NCI-H187 (cell line): ENCODE data around the gene ZSWIM8.
"Not testable (repeated sequence)": the region's sequence is repeated elsewhere in the genome, so short reads cannot be mapped to it uniquely, and the experiment has no call there.

Experiments used
- DNase-seq, 2 experiments: peaks; one replicate each; lab custom pipeline; 2025; lab: John Stamatoyannopoulos, UW

ZSWIM8 gene

GRCh38 chr10:73796035-73796434, 10.6 kb downstream of the ZSWIM8 start:
- not testable (repeated sequence) for DNase-seq

DNA sequence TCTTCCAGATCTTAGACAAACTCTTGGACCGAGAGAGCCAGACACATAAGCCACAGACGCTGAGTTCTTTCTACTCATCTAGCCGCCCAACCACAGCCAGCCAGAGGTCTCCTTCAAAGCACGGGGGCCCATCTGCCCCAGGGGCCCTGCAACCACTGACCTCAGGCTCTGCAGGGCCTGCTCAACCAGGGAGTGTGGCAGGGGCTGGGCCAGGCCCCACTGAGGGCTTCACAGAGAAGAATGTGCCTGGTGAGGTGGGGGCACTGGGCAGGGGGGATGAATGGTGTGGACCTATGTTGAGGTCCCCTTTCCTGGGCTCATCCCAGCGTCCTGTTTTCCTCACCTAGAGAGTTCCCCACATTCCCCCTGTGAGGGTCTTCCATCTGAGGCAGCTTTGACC, 11.4 kb downstream of the ZSWIM8 start:
- DNase-seq: no peak

- no peak for DNase-seq
Observed at GRCh38 chr10:73797324-73798025, 12.1 kb downstream of the ZSWIM8 start.

GRCh38 chr10:73798087-73798486, 12.7 kb downstream of the ZSWIM8 start:
- DNase-seq: no peak

- no peak for DNase-seq
Observed at GRCh38 chr10:73798927-73799560, 13.6 kb downstream of the ZSWIM8 start.

DNA sequence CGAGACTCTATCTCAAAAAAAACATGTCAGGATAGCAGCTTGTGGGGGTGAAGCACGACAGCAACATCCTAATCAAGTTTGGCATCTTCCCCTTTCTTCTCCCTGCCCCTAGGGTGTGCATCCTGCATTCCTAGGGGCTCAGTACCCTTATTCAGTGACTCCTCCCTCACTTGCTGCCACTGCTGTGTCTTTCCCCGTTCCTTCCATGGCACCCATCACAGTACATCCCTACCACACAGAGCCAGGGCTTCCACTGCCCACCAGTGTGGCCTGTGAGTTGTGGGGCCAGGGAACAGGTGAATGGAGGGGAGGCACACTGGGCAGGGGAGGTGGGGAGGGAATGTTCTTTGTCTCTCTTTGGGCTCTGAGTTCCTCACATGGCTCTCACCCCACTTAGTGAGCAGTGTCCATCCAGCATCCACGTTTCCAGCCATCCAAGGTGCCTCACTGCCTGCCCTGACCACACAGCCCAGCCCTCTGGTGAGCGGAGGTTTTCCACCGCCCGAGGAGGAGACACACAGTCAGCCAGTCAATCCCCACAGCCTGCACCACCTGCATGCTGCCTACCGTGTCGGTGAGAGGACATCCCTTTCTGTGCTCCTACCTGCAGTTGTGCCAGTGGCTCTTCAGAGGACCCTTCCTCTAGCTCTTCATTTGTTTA, 14.6 kb downstream of the ZSWIM8 start:
- DNase-seq: no peak

DNA sequence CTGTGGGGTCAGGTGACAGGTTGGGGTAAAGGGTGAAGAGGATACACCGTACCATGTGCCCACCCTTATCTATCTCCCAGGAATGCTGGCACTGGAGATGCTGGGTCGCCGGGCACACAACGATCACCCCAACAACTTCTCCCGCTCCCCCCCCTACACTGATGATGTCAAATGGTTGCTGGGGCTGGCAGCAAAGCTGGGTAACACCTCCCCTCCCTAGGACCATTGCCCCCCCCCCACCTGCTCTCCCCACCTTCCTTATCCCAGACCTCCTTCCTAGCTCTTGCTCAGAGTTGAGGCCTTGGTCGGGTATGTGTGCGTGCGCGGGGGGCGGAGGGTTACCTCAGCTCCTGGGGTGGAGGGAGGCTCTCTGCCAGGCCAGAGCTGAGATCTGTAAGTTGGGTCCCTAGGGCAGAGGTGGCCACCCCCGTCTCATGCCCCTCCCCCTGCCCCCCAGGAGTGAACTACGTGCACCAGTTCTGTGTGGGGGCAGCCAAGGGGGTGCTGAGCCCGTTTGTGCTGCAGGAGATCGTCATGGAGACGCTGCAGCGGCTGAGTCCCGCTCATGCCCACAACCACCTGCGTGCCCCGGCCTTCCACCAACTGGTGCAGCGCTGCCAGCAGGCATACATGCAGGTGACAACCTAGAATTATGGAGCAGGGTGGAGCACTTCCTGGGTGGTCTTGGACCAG, 15.3 kb downstream of the ZSWIM8 start:
- DNase-seq: no peak

GRCh38 chr10:73801253-73801590, 15.8 kb downstream of the ZSWIM8 start:
- DNase-seq: no peak

DNA sequence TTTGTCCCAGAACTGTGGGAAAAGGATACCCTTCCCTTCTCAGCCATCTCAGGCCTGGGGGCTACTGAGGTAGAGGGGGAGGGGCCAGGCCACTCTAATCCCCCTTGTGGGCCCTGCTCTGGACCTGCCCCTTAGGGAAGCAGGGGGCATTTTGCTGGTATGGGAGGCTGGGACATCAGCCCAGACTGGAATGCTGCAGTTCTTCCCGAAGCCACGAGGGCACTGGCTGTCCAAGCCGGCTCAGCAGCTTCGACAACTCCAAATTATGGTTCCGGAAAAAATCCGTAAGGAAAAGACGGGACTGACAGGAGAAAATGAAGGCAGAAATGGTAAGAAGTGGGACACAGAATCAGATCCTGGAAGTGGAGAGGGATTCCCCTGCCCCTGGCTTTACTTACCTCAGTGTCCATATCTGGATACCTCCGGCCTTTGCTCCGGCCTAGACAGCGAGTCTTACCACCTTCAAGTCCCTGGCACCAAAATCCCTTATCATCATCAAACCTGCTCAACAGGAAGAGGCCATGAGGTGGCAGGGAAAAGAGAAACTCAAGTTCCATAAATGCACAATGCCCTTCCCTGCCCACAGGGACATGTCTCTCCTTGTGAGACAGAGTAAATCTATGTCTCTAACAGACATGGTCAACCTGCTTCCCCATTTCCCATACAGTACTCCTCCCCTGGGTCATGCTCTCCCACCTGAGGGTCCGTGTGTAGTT, 17.0 kb downstream of the ZSWIM8 start:
- no peak for DNase-seq

DNA sequence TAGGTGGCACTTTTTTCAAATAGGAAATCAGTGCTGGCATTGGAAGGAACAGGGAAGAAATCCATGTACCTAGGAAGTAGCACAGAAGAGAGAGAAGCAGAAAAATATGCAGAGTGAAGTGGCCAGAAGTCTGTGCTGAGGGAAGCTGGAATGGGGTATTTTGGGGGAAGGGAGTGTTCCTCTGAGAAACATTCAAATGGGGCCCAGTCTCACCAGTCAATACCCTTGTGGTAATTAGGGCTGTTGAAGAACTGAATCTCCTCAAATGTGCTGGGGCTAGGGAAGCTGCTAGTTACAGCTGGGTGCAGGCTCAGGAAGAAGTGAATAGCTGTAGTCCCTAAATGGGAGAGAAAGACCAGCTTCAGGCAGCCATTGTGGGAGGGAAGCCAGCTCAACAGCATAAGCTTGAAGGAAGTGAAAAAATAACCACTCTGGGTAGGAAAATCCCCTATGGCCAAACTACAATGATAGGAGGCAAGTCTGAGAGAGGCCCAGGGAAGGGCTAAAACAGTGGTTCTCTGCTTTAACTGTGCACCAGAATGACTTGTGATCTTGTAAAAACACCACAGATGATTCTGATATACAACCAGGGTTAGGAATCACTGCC, 18.4 kb downstream of the ZSWIM8 start:
- no peak for DNase-seq

DNA sequence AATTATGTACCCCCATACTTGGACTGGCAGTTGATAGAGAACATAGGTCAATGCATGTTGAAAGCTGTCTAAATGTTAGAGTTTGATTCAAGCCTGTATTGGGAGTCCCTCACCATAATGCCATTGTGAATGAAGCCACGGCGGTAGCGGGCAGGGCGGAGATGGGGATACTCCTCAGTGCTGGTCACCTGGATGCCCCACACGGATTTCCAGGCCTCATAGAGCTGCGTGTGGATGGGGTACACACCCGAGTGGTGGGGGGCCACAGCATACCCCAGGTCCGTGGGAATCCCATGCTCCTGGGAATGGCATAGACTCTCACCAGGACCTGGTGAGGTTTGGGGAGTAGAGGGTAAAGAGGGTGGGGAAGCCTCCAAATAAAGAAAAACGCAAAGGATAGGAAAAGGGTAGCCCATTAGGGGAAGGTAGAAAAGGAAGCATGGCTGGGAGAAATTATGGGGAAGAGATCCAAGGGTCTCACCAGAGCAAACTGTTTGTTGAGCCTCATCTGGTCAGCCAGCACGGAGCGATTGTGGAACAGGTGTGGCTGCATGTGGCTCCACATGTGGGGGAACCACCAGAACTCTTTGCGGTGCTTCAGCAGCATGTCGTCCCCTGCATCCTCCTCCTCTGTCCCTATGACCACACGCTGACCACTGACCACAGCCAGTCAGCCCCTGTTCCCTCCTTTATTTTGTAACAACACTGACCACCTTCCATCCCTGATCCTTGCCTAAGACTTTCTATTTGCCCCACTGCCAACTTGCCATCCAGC, 21.0 kb downstream of the ZSWIM8 start:
- DNase-seq: no peak

GRCh38 chr10:73807471-73807870, 22.1 kb downstream of the ZSWIM8 start:
- no peak for DNase-seq

- no peak for DNase-seq
Observed at GRCh38 chr10:73808021-73808815, 22.8 kb downstream of the ZSWIM8 start.

DNA sequence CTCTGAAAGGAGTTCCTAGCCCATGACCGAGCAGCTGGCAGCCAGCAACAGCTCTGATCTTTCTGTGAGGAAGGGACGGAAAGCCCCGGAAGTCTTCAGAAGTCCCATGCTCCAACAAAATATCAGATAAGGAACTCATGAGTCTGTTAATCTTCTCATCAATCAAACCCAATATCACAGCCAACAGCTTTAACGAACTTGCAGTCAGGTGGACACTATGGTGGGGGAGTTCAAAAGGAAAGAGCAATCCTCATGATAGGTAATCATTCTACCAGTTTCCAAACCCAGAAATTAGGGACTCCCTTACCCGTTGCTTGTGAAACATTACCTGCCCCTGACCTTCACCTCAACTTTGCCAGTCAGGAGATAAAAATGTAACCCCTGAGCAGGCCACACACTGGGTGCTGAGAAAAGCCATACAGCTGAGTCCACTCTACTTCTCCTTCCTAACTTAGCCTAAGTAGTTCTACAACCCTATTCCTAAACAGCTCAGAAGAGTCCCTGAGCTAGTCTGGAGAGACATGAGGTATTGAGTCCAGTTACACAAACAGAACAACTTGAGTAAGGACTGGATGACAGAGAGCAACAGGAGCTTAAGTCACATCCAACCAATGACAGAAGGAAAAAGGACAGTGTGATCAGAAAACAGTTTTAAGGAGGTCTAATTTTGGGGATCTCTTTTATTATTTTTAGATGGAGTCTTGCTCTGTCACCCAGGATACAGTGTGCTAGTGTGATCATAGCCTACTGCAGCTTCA, 23.8 kb downstream of the ZSWIM8 start:
- no peak for DNase-seq

DNA sequence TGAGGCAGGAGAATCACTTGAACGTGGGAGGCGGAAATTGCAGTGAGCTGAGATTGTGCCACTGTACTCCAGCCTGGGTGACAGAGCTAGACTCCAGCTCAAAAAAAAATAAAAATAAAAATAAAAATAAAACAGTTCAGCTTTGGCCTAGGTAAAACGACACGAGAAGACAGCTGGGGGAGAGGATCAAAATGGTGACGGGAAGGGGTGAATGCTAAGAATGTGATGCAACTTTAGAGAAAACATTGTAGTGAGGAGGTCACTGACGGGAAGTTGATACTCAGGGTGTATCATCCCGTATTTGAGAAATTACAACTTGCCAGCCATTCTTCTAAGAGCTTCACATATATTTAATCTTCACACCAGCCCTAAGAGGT, 24.9 kb downstream of the ZSWIM8 start:
- DNase-seq: no peak

DNA sequence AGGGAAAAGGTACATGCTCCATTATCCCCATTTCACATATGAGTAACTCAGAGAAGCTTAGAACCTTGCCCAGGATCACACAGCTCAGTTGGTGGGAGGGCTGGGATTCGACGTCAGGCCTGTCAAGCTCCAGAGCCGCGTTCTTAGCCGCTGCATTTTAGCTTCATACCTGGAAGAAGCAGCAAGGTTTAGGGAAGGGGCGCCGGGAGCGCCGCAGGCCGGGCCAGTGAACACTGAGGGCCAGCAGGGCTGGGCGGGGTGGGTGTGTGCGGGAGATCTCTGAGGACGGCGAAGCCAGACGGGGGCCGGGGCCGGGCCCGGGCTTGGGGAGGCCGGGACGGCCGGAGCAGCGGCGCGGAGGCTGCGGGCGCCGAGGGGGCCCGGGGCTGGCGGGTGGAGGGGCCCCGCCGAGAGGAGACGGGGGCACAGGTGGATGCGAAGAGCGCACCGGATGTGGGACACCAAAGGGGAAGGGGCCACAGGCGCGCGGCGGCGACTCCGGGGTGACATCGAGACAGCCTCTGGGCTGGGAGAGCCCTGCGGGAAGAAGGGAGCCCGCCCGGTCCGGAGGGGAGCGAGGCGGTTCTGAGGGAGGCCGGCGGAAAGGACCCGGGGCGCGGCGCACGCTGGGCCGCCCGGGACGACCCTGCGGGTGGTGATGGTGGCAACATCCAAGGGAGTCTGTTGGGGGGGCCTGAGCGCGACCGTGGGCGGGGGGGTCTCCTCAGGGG, 25.5 kb downstream of the ZSWIM8 start:
- no peak for DNase-seq

DNA sequence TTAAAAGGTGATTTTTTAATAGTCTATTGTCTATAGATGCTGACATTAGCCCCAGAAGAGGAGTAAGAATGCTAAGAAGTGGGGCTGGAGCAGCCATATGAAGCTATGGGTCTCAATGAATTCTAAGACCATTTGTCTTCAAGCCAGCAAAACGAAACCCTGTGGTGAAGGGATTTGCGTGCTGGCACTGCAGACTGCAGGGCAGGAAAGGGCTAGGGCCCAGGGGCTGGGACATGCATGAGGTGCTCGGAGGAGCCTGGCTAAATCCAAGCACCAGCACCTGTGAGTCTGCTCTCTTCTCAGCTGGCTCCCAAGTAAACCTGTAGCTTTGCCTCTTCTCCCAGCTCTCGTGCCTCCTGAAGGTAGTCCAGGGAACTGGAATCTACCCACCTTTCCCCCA, 27.3 kb downstream of the ZSWIM8 start:
- no peak for DNase-seq

DNA sequence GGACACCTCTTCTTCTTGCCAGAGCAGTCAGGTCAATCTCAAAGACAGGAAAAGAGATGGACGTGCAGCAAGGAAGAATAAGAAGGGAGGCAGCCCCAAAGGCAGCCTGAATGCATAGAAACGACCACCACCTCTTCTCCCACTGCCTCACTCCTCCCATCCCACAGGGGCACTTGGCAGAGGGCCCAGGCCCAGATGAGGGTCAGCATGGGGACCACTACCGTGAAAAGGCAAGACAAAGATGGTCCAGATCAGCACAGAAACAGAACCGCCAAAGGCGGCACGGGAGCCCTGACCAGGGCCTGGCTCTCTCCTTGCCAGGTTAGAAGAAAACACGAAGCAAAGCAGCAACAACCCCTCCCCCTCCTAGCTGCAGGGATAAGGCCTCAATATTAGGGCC, 27.9 kb downstream of the ZSWIM8 start:
- no peak for DNase-seq
